ENCODE results near the gene RNF214.
A peak's percentile ranks its signal among the peaks of the same experiment; 100 is the strongest.

RNF214 gene

GRCh38 chr11:117295438-117296137 lies 63.1 kb downstream of the RNF214 start:
- Histone ChIP-seq H3K27ac (ENCODE audit: low read depth, low read length) (no peak overlapping the region), H3K27me3 (ENCODE audit: control insufficient read depth, insufficient read depth, low read length) (no peaks in the 10 kb centered on the region), H3K4me3 (ENCODE audit: low read depth, low read length) (no peak overlapping the region), H3K4me1 (ENCODE audit: control insufficient read depth, insufficient read depth, low read length) (peaks cover 17% of the 10 kb centered on the region), H3K9me3 (ENCODE audit: control insufficient read depth, insufficient read depth, low read depth, low read length) (no peaks in the 10 kb centered on the region), H3K9ac (ENCODE audit: low read length) (no peak overlapping the region), H3K36me3 (ENCODE audit: control insufficient read depth, insufficient read depth, low read length) (peaks cover 32% of the 10 kb centered on the region)

- H3K4me3 ChIP-seq (ENCODE audit: low read depth, low read length), result no peak overlapping the region
- peaks cover 22% of the 10 kb centered on the region for H3K4me1 ChIP-seq (ENCODE audit: control insufficient read depth, insufficient read depth, low read length)
- no peaks in the 10 kb centered on the region for H3K9me3 ChIP-seq (ENCODE audit: control insufficient read depth, insufficient read depth, low read depth, low read length)
- no peak overlapping the region for H3K27ac ChIP-seq (ENCODE audit: low read depth, low read length)
- H3K36me3 ChIP-seq (ENCODE audit: control insufficient read depth, insufficient read depth, low read length), result peaks cover 23% of the 10 kb centered on the region; the same call in 1 of the 2 replicates
- H3K27me3 ChIP-seq (ENCODE audit: control insufficient read depth, insufficient read depth, low read length), result no peaks in the 10 kb centered on the region
- H3K9ac ChIP-seq (ENCODE audit: low read length), result no peak overlapping the region
Measured at GRCh38 chr11:117296881-117297280, 64.4 kb downstream of the RNF214 start.

GRCh38 chr11:117298195-117298594 lies 65.7 kb downstream of the RNF214 start:
- peaks cover 14% of the 10 kb centered on the region; the same call in 1 of the 2 replicates for H3K36me3 ChIP-seq (ENCODE audit: control insufficient read depth, insufficient read depth, low read length)
- H3K9me3 ChIP-seq (ENCODE audit: control insufficient read depth, insufficient read depth, low read depth, low read length), result no peaks in the 10 kb centered on the region
- no peaks in the 10 kb centered on the region for H3K27me3 ChIP-seq (ENCODE audit: control insufficient read depth, insufficient read depth, low read length)
- no peak overlapping the region for H3K9ac ChIP-seq (ENCODE audit: low read length)
- no peak overlapping the region for H3K4me3 ChIP-seq (ENCODE audit: low read depth, low read length)
- peaks cover 23% of the 10 kb centered on the region for H3K4me1 ChIP-seq (ENCODE audit: control insufficient read depth, insufficient read depth, low read length)
- no peak overlapping the region for H3K27ac ChIP-seq (ENCODE audit: low read depth, low read length)

GRCh38 chr11:117299351-117300282 lies 67.1 kb downstream of the RNF214 start:
- Histone ChIP-seq H3K9ac (ENCODE audit: low read length) (peak overlapping the region; percentile 43), H3K9me3 (ENCODE audit: control insufficient read depth, insufficient read depth, low read depth, low read length) (no peaks in the 10 kb centered on the region), H3K4me3 (ENCODE audit: low read depth, low read length) (no peak overlapping the region), H3K4me1 (ENCODE audit: control insufficient read depth, insufficient read depth, low read length) (peaks cover 38% of the 10 kb centered on the region), H3K27ac (ENCODE audit: low read depth, low read length) (0 out of 2 replicates have a peak overlapping the region, but pooled peaks have one; percentile 35), H3K36me3 (ENCODE audit: control insufficient read depth, insufficient read depth, low read length) (peaks cover 9% of the 10 kb centered on the region; the same call in 1 of the 2 replicates), H3K27me3 (ENCODE audit: control insufficient read depth, insufficient read depth, low read length) (no peaks in the 10 kb centered on the region)

- Histone ChIP-seq H3K9me3 (ENCODE audit: control insufficient read depth, insufficient read depth, low read depth, low read length) (no peaks in the 10 kb centered on the region), H3K27me3 (ENCODE audit: control insufficient read depth, insufficient read depth, low read length) (no peaks in the 10 kb centered on the region), H3K4me1 (ENCODE audit: control insufficient read depth, insufficient read depth, low read length) (peaks cover 38% of the 10 kb centered on the region), H3K36me3 (ENCODE audit: control insufficient read depth, insufficient read depth, low read length) (peaks cover 5% of the 10 kb centered on the region; the same call in 1 of the 2 replicates), H3K9ac (ENCODE audit: low read length) (peak overlapping the region; percentile 43), H3K4me3 (ENCODE audit: low read depth, low read length) (no peak overlapping the region), H3K27ac (ENCODE audit: low read depth, low read length) (0 out of 2 replicates have a peak overlapping the region, but pooled peaks have one; percentile 3)
Measured at GRCh38 chr11:117300283-117300663, 67.8 kb downstream of the RNF214 start.

GRCh38 chr11:117300773-117301172 lies 68.3 kb downstream of the RNF214 start:
- no peaks in the 10 kb centered on the region for H3K9me3 ChIP-seq (ENCODE audit: control insufficient read depth, insufficient read depth, low read depth, low read length)
- no peak overlapping the region for H3K9ac ChIP-seq (ENCODE audit: low read length)
- no peak overlapping the region for H3K4me3 ChIP-seq (ENCODE audit: low read depth, low read length)
- H3K27me3 ChIP-seq (ENCODE audit: control insufficient read depth, insufficient read depth, low read length), result no peaks in the 10 kb centered on the region
- no peak overlapping the region for H3K27ac ChIP-seq (ENCODE audit: low read depth, low read length)
- peaks cover 38% of the 10 kb centered on the region for H3K4me1 ChIP-seq (ENCODE audit: control insufficient read depth, insufficient read depth, low read length)
- H3K36me3 ChIP-seq (ENCODE audit: control insufficient read depth, insufficient read depth, low read length), result peaks cover under 1% of the 10 kb centered on the region; the same call in 1 of the 2 replicates

GRCh38 chr11:117302228-117302627 lies 69.8 kb downstream of the RNF214 start:
- Histone ChIP-seq H3K27me3 (ENCODE audit: control insufficient read depth, insufficient read depth, low read length) (no peaks in the 10 kb centered on the region), H3K4me1 (ENCODE audit: control insufficient read depth, insufficient read depth, low read length) (peaks cover 38% of the 10 kb centered on the region), H3K9me3 (ENCODE audit: control insufficient read depth, insufficient read depth, low read depth, low read length) (no peaks in the 10 kb centered on the region), H3K9ac (ENCODE audit: low read length) (no peak overlapping the region), H3K4me3 (ENCODE audit: low read depth, low read length) (no peak overlapping the region), H3K36me3 (ENCODE audit: control insufficient read depth, insufficient read depth, low read length) (no peaks in the 10 kb centered on the region), H3K27ac (ENCODE audit: low read depth, low read length) (no peak overlapping the region)

- H3K4me3 ChIP-seq (ENCODE audit: low read depth, low read length), result no peak overlapping the region
- H3K9me3 ChIP-seq (ENCODE audit: control insufficient read depth, insufficient read depth, low read depth, low read length), result no peaks in the 10 kb centered on the region
- no peak overlapping the region for H3K27ac ChIP-seq (ENCODE audit: low read depth, low read length)
- H3K36me3 ChIP-seq (ENCODE audit: control insufficient read depth, insufficient read depth, low read length), result no peaks in the 10 kb centered on the region
- peaks cover 38% of the 10 kb centered on the region for H3K4me1 ChIP-seq (ENCODE audit: control insufficient read depth, insufficient read depth, low read length)
- H3K9ac ChIP-seq (ENCODE audit: low read length), result no peak overlapping the region
- H3K27me3 ChIP-seq (ENCODE audit: control insufficient read depth, insufficient read depth, low read length), result no peaks in the 10 kb centered on the region
Measured at GRCh38 chr11:117303101-117303500, 70.6 kb downstream of the RNF214 start.

GRCh38 chr11:117303646-117304315 lies 71.3 kb downstream of the RNF214 start:
- Histone ChIP-seq H3K4me3 (ENCODE audit: low read depth, low read length) (no peak overlapping the region), H3K9ac (ENCODE audit: low read length) (no peak overlapping the region), H3K36me3 (ENCODE audit: control insufficient read depth, insufficient read depth, low read length) (no peaks in the 10 kb centered on the region), H3K9me3 (ENCODE audit: control insufficient read depth, insufficient read depth, low read depth, low read length) (no peaks in the 10 kb centered on the region), H3K27me3 (ENCODE audit: control insufficient read depth, insufficient read depth, low read length) (no peaks in the 10 kb centered on the region), H3K4me1 (ENCODE audit: control insufficient read depth, insufficient read depth, low read length) (peaks cover 38% of the 10 kb centered on the region), H3K27ac (ENCODE audit: low read depth, low read length) (no peak overlapping the region)

- Histone ChIP-seq H3K27ac (ENCODE audit: low read depth, low read length) (no peak overlapping the region), H3K9me3 (ENCODE audit: control insufficient read depth, insufficient read depth, low read depth, low read length) (no peaks in the 10 kb centered on the region), H3K4me1 (ENCODE audit: control insufficient read depth, insufficient read depth, low read length) (peaks cover 26% of the 10 kb centered on the region), H3K27me3 (ENCODE audit: control insufficient read depth, insufficient read depth, low read length) (no peaks in the 10 kb centered on the region), H3K36me3 (ENCODE audit: control insufficient read depth, insufficient read depth, low read length) (no peaks in the 10 kb centered on the region), H3K4me3 (ENCODE audit: low read depth, low read length) (no peak overlapping the region), H3K9ac (ENCODE audit: low read length) (no peak overlapping the region)
Measured at GRCh38 chr11:117305145-117305544, 72.7 kb downstream of the RNF214 start.

Data from HUES6 (cell line).